Effector CD8-positive, alpha-beta T cell (primary cell): ENCODE data around the gene FBXL17.

Source experiments
- DNase-seq: peaks from one replicate; lab custom pipeline; 2025; lab: John Stamatoyannopoulos, UW

FBXL17 gene

DNA sequence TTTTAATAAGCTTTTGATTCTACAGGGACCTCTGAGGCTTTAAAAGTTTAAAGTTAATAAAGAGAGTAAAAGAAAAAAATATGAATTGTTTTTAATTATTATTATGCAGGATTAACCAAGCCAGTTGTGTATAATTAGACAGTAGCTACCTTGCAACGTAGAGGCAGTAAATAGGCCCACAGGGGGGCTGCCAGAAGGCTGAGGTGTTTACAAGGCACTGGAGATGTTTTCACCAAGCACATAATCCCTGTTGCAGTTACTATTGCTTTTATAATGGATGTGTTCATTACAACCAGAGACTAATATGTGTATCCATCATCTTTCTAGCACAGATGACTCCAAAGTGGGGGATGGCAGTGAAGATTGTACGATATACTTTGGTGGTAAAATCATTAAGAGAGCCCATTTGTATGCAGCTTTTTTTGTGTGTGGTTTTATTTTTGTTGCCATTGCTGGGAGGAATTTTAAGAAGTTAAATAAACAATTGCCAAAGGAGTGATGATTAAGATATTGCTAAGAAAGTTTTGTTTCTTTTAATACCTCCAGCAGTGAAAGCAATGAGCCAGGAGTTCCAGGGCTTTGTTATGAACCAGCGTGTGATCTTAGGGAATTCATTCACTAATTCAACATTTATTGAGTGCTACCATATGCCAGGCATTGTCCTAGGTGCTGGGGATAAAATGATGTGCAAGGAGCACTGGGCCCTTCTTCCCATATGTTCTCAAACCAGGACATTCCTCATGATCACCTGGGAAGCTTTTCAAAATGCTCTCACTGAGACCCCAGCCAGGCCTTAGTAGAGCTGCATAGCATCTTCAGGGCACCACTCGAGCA is 572.5 kb downstream of the FBXL17 start:
- no peak for DNase-seq
